Uterus (tissue), 2 donors: ENCODE results near the gene OPTC.

Experiments
- POLR2A ChIP-seq, 2 donors: fragments of 450-650 bp; IDR thresholded peaks; one replicate each; pipeline ENCODE4 v1.6.1; 2016; ENCODE audit warnings: antibody characterized with exemption in 2 of 2, mild to moderate bottlenecking in 1 of 2, moderate library complexity in 1 of 2
- TF ChIP-seq, protein P1 (sequence below), 4 experiments: fragments of 200-600 bp in 2 of 4; fragments of 450-650 bp in 2 of 4; sonication (generic) in 2 of 4; IDR thresholded peaks; one replicate each; pipeline ENCODE4 v1.5.1; 2016 to 2019; ENCODE audit warnings: antibody characterized with exemption in 4 of 4, mild to moderate bottlenecking in 2 of 4, moderate library complexity in 1 of 4

DNA sequence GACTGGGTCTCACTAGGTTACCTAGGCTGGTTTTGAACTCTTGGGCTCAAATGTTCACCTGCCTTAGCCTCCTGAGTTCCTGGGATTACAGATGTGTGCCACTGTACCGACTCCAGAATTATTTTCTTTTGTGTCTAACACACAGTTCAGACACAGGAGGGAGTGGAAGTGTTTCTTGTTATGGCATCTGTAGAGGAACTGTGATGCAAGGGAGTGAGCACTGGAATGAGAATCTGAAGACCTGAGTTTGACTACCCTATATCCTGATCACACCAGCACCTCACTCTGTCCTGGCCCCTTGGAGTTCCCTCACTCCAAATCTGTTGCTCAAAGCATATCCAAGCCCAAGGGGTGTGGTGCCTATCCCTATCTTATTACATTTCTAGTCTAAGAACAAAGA is 15.2 kb downstream of the OPTC start:
- TF ChIP-seq, protein P1, sequence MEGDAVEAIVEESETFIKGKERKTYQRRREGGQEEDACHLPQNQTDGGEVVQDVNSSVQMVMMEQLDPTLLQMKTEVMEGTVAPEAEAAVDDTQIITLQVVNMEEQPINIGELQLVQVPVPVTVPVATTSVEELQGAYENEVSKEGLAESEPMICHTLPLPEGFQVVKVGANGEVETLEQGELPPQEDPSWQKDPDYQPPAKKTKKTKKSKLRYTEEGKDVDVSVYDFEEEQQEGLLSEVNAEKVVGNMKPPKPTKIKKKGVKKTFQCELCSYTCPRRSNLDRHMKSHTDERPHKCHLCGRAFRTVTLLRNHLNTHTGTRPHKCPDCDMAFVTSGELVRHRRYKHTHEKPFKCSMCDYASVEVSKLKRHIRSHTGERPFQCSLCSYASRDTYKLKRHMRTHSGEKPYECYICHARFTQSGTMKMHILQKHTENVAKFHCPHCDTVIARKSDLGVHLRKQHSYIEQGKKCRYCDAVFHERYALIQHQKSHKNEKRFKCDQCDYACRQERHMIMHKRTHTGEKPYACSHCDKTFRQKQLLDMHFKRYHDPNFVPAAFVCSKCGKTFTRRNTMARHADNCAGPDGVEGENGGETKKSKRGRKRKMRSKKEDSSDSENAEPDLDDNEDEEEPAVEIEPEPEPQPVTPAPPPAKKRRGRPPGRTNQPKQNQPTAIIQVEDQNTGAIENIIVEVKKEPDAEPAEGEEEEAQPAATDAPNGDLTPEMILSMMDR (IDR thresholded peaks at IDR 0.05), result no peak
- TF ChIP-seq POLR2A (IDR thresholded peaks at IDR 0.05), result no peak
